ENCODE measurements around the gene CLCN6. TPM values are rescaled to one million over a fixed set of nuclear protein-coding genes. Genes with fewer than 3 reads are reported as not detected.

CLCN6 gene
- total and polyA plus RNA-seq, 2 of the 13 experiments (the other 11 are each of a cell fraction or from before 2014, with no cell fraction given) = 14.9 to 19.3 TPM

GRCh38 chr1:11802616-11802972 is 3.4 kb upstream of the CLCN6 start:
- POLR2A ChIA-PET = interaction anchor here (0.7 to 3.2 kb wide), 3 partner anchors 15 to 177 kb away, joined by 3 to 29 read pairs (median 12); no protein-coding TSS in a partner anchor
- DNase-seq (ENCODE audit: low spot score) (no peak), ATAC-seq (no peak), FAIRE-seq (no peak)
- H3K4me3 ChIP-seq (replicated peaks in 1 of 3; ENCODE audit: insufficient read depth in 1 of 3, low read depth in 2 of 3, low read length in 3 of 3) = peak overlapping the region; percentile 26 to 71 (median 53); a peak in 5 of 6 replicates
- peak overlapping the region; percentile 97 for H3K4me2 ChIP-seq (ENCODE audit: low read depth, low read length)
- CTCF ChIA-PET (ENCODE audit: low intra/inter-chr PET ratio, low total read pairs) = no interaction called here
- H3K27ac ChIP-seq (ENCODE audit: extremely low read length, insufficient read depth, low read length) = peak overlapping the region; percentile 7
- H3K36me3 ChIP-seq (replicated peaks in 1 of 2; ENCODE audit: control insufficient read depth in 1 of 2, insufficient read depth in 2 of 2, low read length in 2 of 2) = peaks cover 1 to 14% of the 10 kb centered on the region in 2 experiments; a peak in 1 of 5 replicates
- H2AFZ ChIP-seq (ENCODE audit: low read length) = no peak overlapping the region
- H4K20me1 ChIP-seq (ENCODE audit: insufficient read depth, low read length) = peaks cover 6% of the 10 kb centered on the region; the same call in 1 of the 2 replicates
- WGBS (ENCODE audit: low lambda C conversion rate) = 46% methylated on average over 6 of the region's 6 CpGs
- H3K27me3 ChIP-seq (ENCODE audit: control insufficient read depth in 1 of 2, insufficient read depth in 2 of 2, low read length in 2 of 2) = no peaks in the 10 kb centered on the region; a peak in 1 of 5 replicates
- no peaks in the 10 kb centered on the region for H3K9me3 ChIP-seq (ENCODE audit: low read length)
- peaks cover 19% of the 10 kb centered on the region for H3K79me2 ChIP-seq (ENCODE audit: insufficient read depth, low read length)
- in situ Hi-C loops (cut with HindIII; ENCODE audit: extremely low pct_ligation_motif_present, low pct_unique_long_range_greater_than_20kb) = no loop called here
- no peak overlapping the region for H3K9ac ChIP-seq (ENCODE audit: insufficient read depth, low read depth, low read length)
- BruUV-seq (replicated peaks) = no TSS peak
- H3K4me1 ChIP-seq (ENCODE audit: insufficient read depth, low read length) = peaks cover 41% of the 10 kb centered on the region
- intact Hi-C loops (cut with micrococcal nuclease; ENCODE audit: unreplicated experiment) = loop anchor here (5.0 kb wide), 1 partner anchor 150 kb away; the partner anchor contains the start of genes FBXO2 and FBXO44
- TF ChIP-seq GABPB1 (CRISPR knock-in tag; IDR thresholded peaks at IDR 0.05) = peak; percentile 80
- TF ChIP-seq HMGA1 (CRISPR knock-in tag; conservative IDR thresholded peaks at IDR 0.05) = no peak
- TF ChIP-seq, protein P1, sequence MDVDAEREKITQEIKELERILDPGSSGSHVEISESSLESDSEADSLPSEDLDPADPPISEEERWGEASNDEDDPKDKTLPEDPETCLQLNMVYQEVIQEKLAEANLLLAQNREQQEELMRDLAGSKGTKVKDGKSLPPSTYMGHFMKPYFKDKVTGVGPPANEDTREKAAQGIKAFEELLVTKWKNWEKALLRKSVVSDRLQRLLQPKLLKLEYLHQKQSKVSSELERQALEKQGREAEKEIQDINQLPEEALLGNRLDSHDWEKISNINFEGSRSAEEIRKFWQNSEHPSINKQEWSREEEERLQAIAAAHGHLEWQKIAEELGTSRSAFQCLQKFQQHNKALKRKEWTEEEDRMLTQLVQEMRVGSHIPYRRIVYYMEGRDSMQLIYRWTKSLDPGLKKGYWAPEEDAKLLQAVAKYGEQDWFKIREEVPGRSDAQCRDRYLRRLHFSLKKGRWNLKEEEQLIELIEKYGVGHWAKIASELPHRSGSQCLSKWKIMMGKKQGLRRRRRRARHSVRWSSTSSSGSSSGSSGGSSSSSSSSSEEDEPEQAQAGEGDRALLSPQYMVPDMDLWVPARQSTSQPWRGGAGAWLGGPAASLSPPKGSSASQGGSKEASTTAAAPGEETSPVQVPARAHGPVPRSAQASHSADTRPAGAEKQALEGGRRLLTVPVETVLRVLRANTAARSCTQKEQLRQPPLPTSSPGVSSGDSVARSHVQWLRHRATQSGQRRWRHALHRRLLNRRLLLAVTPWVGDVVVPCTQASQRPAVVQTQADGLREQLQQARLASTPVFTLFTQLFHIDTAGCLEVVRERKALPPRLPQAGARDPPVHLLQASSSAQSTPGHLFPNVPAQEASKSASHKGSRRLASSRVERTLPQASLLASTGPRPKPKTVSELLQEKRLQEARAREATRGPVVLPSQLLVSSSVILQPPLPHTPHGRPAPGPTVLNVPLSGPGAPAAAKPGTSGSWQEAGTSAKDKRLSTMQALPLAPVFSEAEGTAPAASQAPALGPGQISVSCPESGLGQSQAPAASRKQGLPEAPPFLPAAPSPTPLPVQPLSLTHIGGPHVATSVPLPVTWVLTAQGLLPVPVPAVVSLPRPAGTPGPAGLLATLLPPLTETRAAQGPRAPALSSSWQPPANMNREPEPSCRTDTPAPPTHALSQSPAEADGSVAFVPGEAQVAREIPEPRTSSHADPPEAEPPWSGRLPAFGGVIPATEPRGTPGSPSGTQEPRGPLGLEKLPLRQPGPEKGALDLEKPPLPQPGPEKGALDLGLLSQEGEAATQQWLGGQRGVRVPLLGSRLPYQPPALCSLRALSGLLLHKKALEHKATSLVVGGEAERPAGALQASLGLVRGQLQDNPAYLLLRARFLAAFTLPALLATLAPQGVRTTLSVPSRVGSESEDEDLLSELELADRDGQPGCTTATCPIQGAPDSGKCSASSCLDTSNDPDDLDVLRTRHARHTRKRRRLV (CRISPR knock-in tag; IDR thresholded peaks at IDR 0.05) = no peak
- TF ChIP-seq, protein P2, sequence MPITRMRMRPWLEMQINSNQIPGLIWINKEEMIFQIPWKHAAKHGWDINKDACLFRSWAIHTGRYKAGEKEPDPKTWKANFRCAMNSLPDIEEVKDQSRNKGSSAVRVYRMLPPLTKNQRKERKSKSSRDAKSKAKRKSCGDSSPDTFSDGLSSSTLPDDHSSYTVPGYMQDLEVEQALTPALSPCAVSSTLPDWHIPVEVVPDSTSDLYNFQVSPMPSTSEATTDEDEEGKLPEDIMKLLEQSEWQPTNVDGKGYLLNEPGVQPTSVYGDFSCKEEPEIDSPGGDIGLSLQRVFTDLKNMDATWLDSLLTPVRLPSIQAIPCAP (CRISPR knock-in tag; IDR thresholded peaks at IDR 0.05; ENCODE audit: low read depth) = no peak
- peak; percentile 37; the same call in 1 of the 2 replicates for TF ChIP-seq PHF20 (CRISPR knock-in tag; IDR thresholded peaks at IDR 0.05)
- no peak for TF ChIP-seq ZFP90 (CRISPR knock-in tag; IDR thresholded peaks at IDR 0.05; ENCODE audit: borderline replicate concordance)
- TF ChIP-seq PHF21A (CRISPR knock-in tag; IDR thresholded peaks at IDR 0.05) = no peak
- TF ChIP-seq NAIF1 (CRISPR knock-in tag; IDR thresholded peaks at IDR 0.05; ENCODE audit: borderline replicate concordance) = no peak
- 0 out of 2 replicates have a peak, but pooled peaks have one; percentile 56 for TF ChIP-seq ZNF501 (CRISPR knock-in tag; IDR thresholded peaks at IDR 0.05)
- TF ChIP-seq CBX1 (IDR thresholded peaks at IDR 0.05; ENCODE audit: low read depth) = no peak
- peak; percentile 98 for TF ChIP-seq NR2C2 (CRISPR knock-in tag; IDR thresholded peaks at IDR 0.05; ENCODE audit: borderline replicate concordance)
- TF ChIP-seq TIGD3 (CRISPR knock-in tag; IDR thresholded peaks at IDR 0.05; ENCODE audit: borderline replicate concordance) = no peak
- TF ChIP-seq SIN3A (IDR thresholded peaks at IDR 0.05; ENCODE audit: borderline replicate concordance, low read depth, low read length) = 0 out of 2 replicates have a peak, but pooled peaks have one; percentile 29
- TF ChIP-seq ATM (IDR thresholded peaks at IDR 0.05; ENCODE audit: borderline replicate concordance) = no peak
- peak; percentile 64 for TF ChIP-seq KAT8 (CRISPR knock-in tag; IDR thresholded peaks at IDR 0.05)
- TF ChIP-seq ZBTB8A (CRISPR knock-in tag; IDR thresholded peaks at IDR 0.05; ENCODE audit: borderline replicate concordance, low read depth) = no peak
- no peak for TF ChIP-seq YY1 (IDR thresholded peaks at IDR 0.05; ENCODE audit: insufficient read depth, insufficient replicate concordance, low read depth, low read length)
- no peak for TF ChIP-seq ZNF652 (CRISPR knock-in tag; IDR thresholded peaks at IDR 0.05; ENCODE audit: borderline replicate concordance, low read depth)
- TF ChIP-seq ZBTB20 (CRISPR knock-in tag; IDR thresholded peaks at IDR 0.05; ENCODE audit: borderline replicate concordance, low read depth) = no peak

Measured in HepG2 (cell line).